ENCODE results near the gene PNPLA5.

Gene PNPLA5

DNA sequence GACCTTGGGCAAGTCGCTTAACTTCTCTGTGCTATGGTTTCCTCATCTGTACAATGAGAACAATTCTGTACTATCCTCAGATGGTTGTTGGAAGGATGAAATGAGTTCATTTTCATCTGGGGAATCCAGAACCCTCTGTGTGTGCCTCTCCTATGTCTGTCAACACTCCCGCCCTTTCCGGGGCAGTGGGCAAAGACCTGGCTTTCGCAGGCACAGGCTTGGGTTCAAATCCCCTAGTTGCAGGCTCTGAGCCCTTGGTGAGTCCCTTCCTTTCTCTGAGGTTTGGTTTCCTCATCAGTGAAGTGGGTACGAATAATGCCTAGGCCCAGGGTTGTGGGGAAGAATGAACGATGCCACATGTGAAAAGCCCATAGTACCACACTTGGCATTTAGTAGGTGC lies 6.0 kb downstream of the PNPLA5 start:
- no peak overlapping the region for H3K4me3 ChIP-seq (ENCODE audit: low read length)
- DNase-seq (ENCODE audit: low read depth): no peak
- TF ChIP-seq CTCF (conservative IDR thresholded peaks at IDR 0.05; ENCODE audit: low read length): no peak

DNA sequence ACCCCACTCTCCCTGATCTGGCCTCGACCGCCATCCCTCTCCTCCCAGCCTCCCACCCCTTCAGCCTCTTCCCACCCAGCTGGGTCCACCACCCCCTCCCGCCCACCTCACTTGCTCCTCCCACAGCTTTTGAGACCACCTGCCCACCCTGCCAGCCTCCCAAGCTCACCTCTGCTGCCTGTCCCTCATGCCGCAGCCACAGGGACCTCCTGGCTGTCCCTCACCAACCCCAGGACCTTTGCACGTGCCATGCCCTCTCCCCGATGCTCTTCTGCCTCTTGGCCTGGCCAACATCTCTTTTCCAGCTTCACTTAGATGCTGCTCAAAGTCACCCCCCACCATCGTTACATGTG lies 6.5 kb downstream of the PNPLA5 start:
- no peak overlapping the region for H3K4me3 ChIP-seq (ENCODE audit: low read length)
- TF ChIP-seq CTCF (conservative IDR thresholded peaks at IDR 0.05; ENCODE audit: low read length): no peak
- DNase-seq (ENCODE audit: low read depth): no peak

DNA sequence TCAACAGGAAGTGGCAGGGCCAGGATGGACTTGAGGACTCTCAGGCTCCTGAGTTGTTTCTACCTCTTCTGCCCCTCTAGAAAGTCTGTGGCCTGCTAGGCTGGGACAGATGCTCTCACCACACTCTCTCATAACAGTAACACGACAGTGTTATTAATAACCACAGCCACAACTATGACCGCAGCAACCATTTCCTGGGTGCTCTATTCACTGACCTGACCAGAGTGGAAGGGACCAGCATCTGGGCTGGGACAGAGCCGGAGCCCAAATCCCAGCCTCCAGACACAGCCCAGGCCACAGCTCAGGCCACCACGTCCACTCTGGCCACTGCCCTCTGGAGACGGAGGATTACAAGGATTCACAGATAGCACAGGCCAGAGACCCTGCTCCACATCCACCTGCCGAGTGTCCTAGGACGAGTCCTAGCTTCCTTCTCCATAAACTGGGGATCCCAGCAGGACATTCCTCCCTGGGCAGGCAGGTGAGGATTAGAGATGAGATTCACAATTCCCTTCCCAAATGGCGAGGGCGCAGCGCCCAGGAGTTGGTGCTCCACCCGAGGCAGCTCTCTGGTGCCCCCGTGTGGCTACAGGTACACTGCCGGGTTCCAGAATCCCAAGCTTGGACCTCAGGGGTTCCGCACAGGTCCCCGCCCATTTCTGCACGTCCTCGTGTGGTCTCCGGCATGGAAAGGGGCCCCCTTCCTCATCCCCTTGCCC lies 7.1 kb downstream of the PNPLA5 start:
- DNase-seq (ENCODE audit: low read depth): peak; percentile 46
- H3K4me3 ChIP-seq (ENCODE audit: low read length): no peak overlapping the region
- TF ChIP-seq CTCF (conservative IDR thresholded peaks at IDR 0.05; ENCODE audit: low read length): peak; percentile 89

- no peak for DNase-seq (ENCODE audit: low read depth)
- no peak for TF ChIP-seq CTCF (conservative IDR thresholded peaks at IDR 0.05; ENCODE audit: low read length)
- no peak overlapping the region for H3K4me3 ChIP-seq (ENCODE audit: low read length)
These were observed 7.9 kb downstream of the PNPLA5 start for GRCh38 chr22:43883719-43884415.

- peak; percentile 56 for DNase-seq (ENCODE audit: low read depth)
- TF ChIP-seq CTCF (conservative IDR thresholded peaks at IDR 0.05; ENCODE audit: low read length): peak; percentile 52
- no peak overlapping the region for H3K4me3 ChIP-seq (ENCODE audit: low read length)
These were observed 8.7 kb downstream of the PNPLA5 start for GRCh38 chr22:43883012-43883661.

GRCh38 chr22:43882122-43882767 lies 9.6 kb downstream of the PNPLA5 start:
- H3K4me3 ChIP-seq (ENCODE audit: low read length): no peak overlapping the region
- TF ChIP-seq CTCF (conservative IDR thresholded peaks at IDR 0.05; ENCODE audit: low read length): no peak
- DNase-seq (ENCODE audit: low read depth): no peak
